Keratinocyte (primary cell): ENCODE measurements around the gene ZFPM1. TPM values are rescaled to one million over a fixed set of nuclear protein-coding genes. Genes with fewer than 3 reads are reported as not detected.

Experiments used
- DNase-seq: peaks from one replicate; pipeline ENCODE4 v3.0.0-alpha.2; 2011; ENCODE audit warnings: low read depth, missing footprints, low spot score
- FAIRE-seq: peaks from 2 replicates; lab custom pipeline; 2011; peaks lifted over from hg19 to GRCh38; lab: Jason Lieb, UNC
- H2AFZ ChIP-seq: 2 replicates; pipeline ENCODE4 v1.6.0; 2012; ENCODE audit warnings: low read length, control low read depth, inconsistent platforms; ENCODE audit not compliant: control insufficient read depth
- H3K27ac ChIP-seq: 2 replicates; pipeline ENCODE4 v1.5.1; 2011; ENCODE audit warnings: low read length; ENCODE audit not compliant: control insufficient read depth, insufficient read depth
- H3K27me3 ChIP-seq: 3 replicates; pipeline ENCODE4 v1.6.0; 2011; ENCODE audit warnings: low read length; ENCODE audit not compliant: control insufficient read depth, insufficient read depth; ENCODE audit errors: extremely low read depth
- H3K36me3 ChIP-seq, 2 experiments: 2 replicates in 1 of 2; 3 replicates in 1 of 2; pipeline ENCODE4 v1.5.1; 2011; ENCODE audit warnings: low read length in 2 of 2, mild to moderate bottlenecking in 1 of 2; ENCODE audit not compliant: control insufficient read depth in 2 of 2, insufficient read depth in 2 of 2; ENCODE audit errors: extremely low read depth in 1 of 2
- H3K4me1 ChIP-seq: 3 replicates; pipeline ENCODE4 v1.5.1; 2011; ENCODE audit warnings: low read length; ENCODE audit not compliant: control insufficient read depth, insufficient read depth; ENCODE audit errors: extremely low read depth
- H3K4me2 ChIP-seq: 3 replicates; pipeline ENCODE4 v1.6.0; 2011; ENCODE audit warnings: low read depth, low read length; ENCODE audit not compliant: control insufficient read depth, insufficient read depth; ENCODE audit errors: extremely low read depth
- H3K4me3 ChIP-seq, 3 experiments: fragments of 200-600 bp in 1 of 3; sonication (generic) in 1 of 3; 2 replicates in 2 of 3; 3 replicates in 1 of 3; pipeline ENCODE4 v1.5.1; 2011 to 2016; ENCODE audit warnings: low read length in 3 of 3, mild to moderate bottlenecking in 3 of 3, control low read depth in 2 of 3, inconsistent platforms in 1 of 3, low read depth in 1 of 3, mixed read lengths in 1 of 3, mixed run types in 1 of 3, moderate library complexity in 1 of 3; ENCODE audit not compliant: control insufficient read depth in 2 of 3, insufficient read depth in 2 of 3; ENCODE audit errors: extremely low read depth in 1 of 3
- H3K79me2 ChIP-seq: 2 replicates; pipeline ENCODE4 v1.6.0; 2012; ENCODE audit warnings: low read length; ENCODE audit not compliant: control insufficient read depth, insufficient read depth
- H3K9ac ChIP-seq: 3 replicates; pipeline ENCODE4 v1.6.0; 2011; ENCODE audit warnings: low read length; ENCODE audit not compliant: control insufficient read depth, insufficient read depth; ENCODE audit errors: extremely low read depth
- H3K9me1 ChIP-seq: 3 replicates; pipeline ENCODE4 v1.6.0; 2011; ENCODE audit warnings: low read length; ENCODE audit not compliant: control insufficient read depth, insufficient read depth; ENCODE audit errors: extremely low read depth
- H3K9me3 ChIP-seq: 2 replicates; pipeline ENCODE4 v1.5.1; 2012; ENCODE audit warnings: low read depth, low read length; ENCODE audit not compliant: control insufficient read depth
- H4K20me1 ChIP-seq: 3 replicates; pipeline ENCODE4 v1.6.0; 2011; ENCODE audit warnings: low read length; ENCODE audit not compliant: control insufficient read depth, insufficient read depth; ENCODE audit errors: extremely low read depth
- CTCF ChIP-seq, 3 experiments: IDR thresholded peaks in 1 of 3; conservative IDR thresholded peaks in 1 of 3; optimal IDR thresholded peaks in 1 of 3; 2 replicates in 2 of 3; 3 replicates in 1 of 3; pipeline versions ENCODE3 to v1.5.1; 2011; ENCODE audit warnings: low read length in 3 of 3, mild to moderate bottlenecking in 3 of 3, moderate library complexity in 2 of 3, control low read depth in 1 of 3, inconsistent platforms in 1 of 3; ENCODE audit not compliant: insufficient read depth in 2 of 3; ENCODE audit errors: extremely low read depth in 1 of 3
- EZH2 ChIP-seq: IDR thresholded peaks from one replicate; pipeline ENCODE4 v1.6.1; 2012; ENCODE audit warnings: inconsistent platforms, mild to moderate bottlenecking, low read length, moderate library complexity
- dilution Hi-C: fragments of 300-500 bp; cut with MboI; formaldehyde crosslinking; loops from one replicate; pipeline ENCODE4 v1.7.0; 2020; ENCODE audit warnings: low sequenced_read_pairs; ENCODE audit not compliant: extremely low pct_ligation_motif_present
- polyA plus RNA-seq, 5 experiments: library from polyadenylated mRNA; depleted of rRNA in 3 of 5; stranded (reverse) in 3 of 5; stranded (forward) in 1 of 5; unstranded in 1 of 5; fragments of >200 nt; gene quantifications; 1 replicate in 1 of 5; 2 replicates in 3 of 5; 3 replicates in 1 of 5; pipeline versions ENCODE4 v1.2.1 to v1.2.3, GENCODE V29; 2011 to 2012; ENCODE audit warnings: missing spikeins in 2 of 5, low read depth in 1 of 5, low replicate concordance in 1 of 5

The ZFPM1 gene
- polyA plus RNA-seq, 1 donor (not counting 4 experiments of a cell fraction or from before 2014, with no cell fraction given), result 0.42 TPM

GRCh38 chr16:88541831-88542616 lies 88.9 kb downstream of the ZFPM1 start:
- no peaks in the 10 kb centered on the region for H3K9me1 ChIP-seq
- H3K27ac ChIP-seq, result no peak overlapping the region
- H3K4me3 ChIP-seq, result no peak overlapping the region
- TF ChIP-seq CTCF (optimal IDR thresholded peaks at IDR 0.05 in 1 of 3, IDR thresholded peaks at IDR 0.05 in 1 of 3, conservative IDR thresholded peaks at IDR 0.05 in 1 of 3; ENCODE audit: extremely low read depth in 1 of 3, insufficient read depth in 2 of 3, low read length in 3 of 3) (no peak), EZH2 (no peak)
- H3K27me3 ChIP-seq, result peaks cover 50% of the 10 kb centered on the region
- no peaks in the 10 kb centered on the region for H4K20me1 ChIP-seq
- H3K79me2 ChIP-seq, result no peaks in the 10 kb centered on the region
- H2AFZ ChIP-seq, result no peak overlapping the region
- DNase-seq, result no peak
- no peak for FAIRE-seq
- H3K36me3 ChIP-seq, result no peaks in the 10 kb centered on the region
- H3K4me1 ChIP-seq, result peaks cover 3% of the 10 kb centered on the region
- H3K4me2 ChIP-seq, result no peak overlapping the region
- dilution Hi-C loops, result no loop called here
- H3K9me3 ChIP-seq, result peaks cover 7% of the 10 kb centered on the region
- H3K9ac ChIP-seq, result no peak overlapping the region

- dilution Hi-C loops, result no loop called here
- no peaks in the 10 kb centered on the region for H3K79me2 ChIP-seq
- no peak overlapping the region for H2AFZ ChIP-seq
- peaks cover 46% of the 10 kb centered on the region for H3K27me3 ChIP-seq
- no peak overlapping the region for H3K9ac ChIP-seq
- H4K20me1 ChIP-seq, result no peaks in the 10 kb centered on the region
- H3K4me2 ChIP-seq, result no peak overlapping the region
- FAIRE-seq (no peak), DNase-seq (no peak)
- no peak overlapping the region for H3K4me3 ChIP-seq
- no peaks in the 10 kb centered on the region for H3K4me1 ChIP-seq
- H3K36me3 ChIP-seq, result no peaks in the 10 kb centered on the region
- H3K9me3 ChIP-seq, result peaks cover 7% of the 10 kb centered on the region
- TF ChIP-seq EZH2 (no peak), CTCF (optimal IDR thresholded peaks at IDR 0.05 in 1 of 3, IDR thresholded peaks at IDR 0.05 in 1 of 3, conservative IDR thresholded peaks at IDR 0.05 in 1 of 3; ENCODE audit: extremely low read depth in 1 of 3, insufficient read depth in 2 of 3, low read length in 3 of 3) (no peak)
- no peaks in the 10 kb centered on the region for H3K9me1 ChIP-seq
- H3K27ac ChIP-seq, result no peak overlapping the region
Measured at GRCh38 chr16:88543230-88543813, 90.2 kb downstream of the ZFPM1 start.
